ENCODE data around the gene ENOX2.
"Not testable (repeated sequence)": the region's sequence is repeated elsewhere in the genome, so short reads cannot be mapped to it uniquely, and the experiment has no call there.

Gene ENOX2

GRCh38 chrX:130728208-130728607, 174.8 kb downstream of the ENOX2 start:
- peaks cover 48% of the 10 kb centered on the region for H3K9me3 Mint-ChIP-seq
- H3K27ac Mint-ChIP-seq, result no peak overlapping the region
- no peak overlapping the region for H3K4me3 Mint-ChIP-seq
- peaks cover 6% of the 10 kb centered on the region for H3K36me3 Mint-ChIP-seq (ENCODE audit: low read depth)
- H3K4me1 Mint-ChIP-seq (ENCODE audit: low read depth), result no peaks in the 10 kb centered on the region
- no peaks in the 10 kb centered on the region for H3K27me3 Mint-ChIP-seq (ENCODE audit: low read depth)

GRCh38 chrX:130726661-130727060, 176.3 kb downstream of the ENOX2 start:
- H3K27ac Mint-ChIP-seq, result no peak overlapping the region
- no peaks in the 10 kb centered on the region for H3K27me3 Mint-ChIP-seq (ENCODE audit: low read depth)
- H3K4me1 Mint-ChIP-seq (ENCODE audit: low read depth), result no peaks in the 10 kb centered on the region
- no peak overlapping the region for H3K4me3 Mint-ChIP-seq
- H3K9me3 Mint-ChIP-seq, result peaks cover 36% of the 10 kb centered on the region
- peaks cover 6% of the 10 kb centered on the region for H3K36me3 Mint-ChIP-seq (ENCODE audit: low read depth)

- Mint-ChIP-seq H3K4me3 (no peak overlapping the region), H3K4me1 (ENCODE audit: low read depth) (no peaks in the 10 kb centered on the region), H3K36me3 (ENCODE audit: low read depth) (peaks cover 6% of the 10 kb centered on the region), H3K27ac (no peak overlapping the region), H3K9me3 (peaks cover 31% of the 10 kb centered on the region), H3K27me3 (ENCODE audit: low read depth) (no peaks in the 10 kb centered on the region)
These were observed 177.5 kb downstream of the ENOX2 start for GRCh38 chrX:130725519-130725918.

- Mint-ChIP-seq H3K9me3 (no peaks in the 10 kb centered on the region), H3K4me1 (ENCODE audit: low read depth) (peaks cover 3% of the 10 kb centered on the region), H3K36me3 (ENCODE audit: low read depth) (no peaks in the 10 kb centered on the region), H3K27ac (no peak overlapping the region), H3K27me3 (ENCODE audit: low read depth) (no peaks in the 10 kb centered on the region), H3K4me3 (no peak overlapping the region)
These were observed 183.6 kb downstream of the ENOX2 start for GRCh38 chrX:130719413-130719812.

- H3K27me3 Mint-ChIP-seq (ENCODE audit: low read depth), result no peaks in the 10 kb centered on the region
These were observed 184.9 kb downstream of the ENOX2 start for GRCh38 chrX:130718137-130718536.

GRCh38 chrX:130716781-130717413, 186.1 kb downstream of the ENOX2 start:
- Mint-ChIP-seq H3K4me1 (ENCODE audit: low read depth) (peaks cover 3% of the 10 kb centered on the region), H3K4me3 (no peak overlapping the region), H3K27me3 (ENCODE audit: low read depth) (no peaks in the 10 kb centered on the region), H3K36me3 (ENCODE audit: low read depth) (no peaks in the 10 kb centered on the region), H3K9me3 (no peaks in the 10 kb centered on the region), H3K27ac (no peak overlapping the region)

More at GRCh38 chrX:130718137-130718536, 184.9 kb downstream of the ENOX2 start:
- Mint-ChIP-seq H3K4me3 (no peak overlapping the region), H3K36me3 (ENCODE audit: low read depth) (no peaks in the 10 kb centered on the region), H3K9me3 (no peaks in the 10 kb centered on the region), H3K4me1 (ENCODE audit: low read depth) (peaks cover 3% of the 10 kb centered on the region), H3K27ac (no peak overlapping the region)

- no peaks in the 10 kb centered on the region for H3K27me3 Mint-ChIP-seq (ENCODE audit: low read depth)
- H3K4me3 Mint-ChIP-seq, result no peak overlapping the region
- H3K36me3 Mint-ChIP-seq (ENCODE audit: low read depth), result no peaks in the 10 kb centered on the region
- H3K27ac Mint-ChIP-seq, result no peak overlapping the region
- no peaks in the 10 kb centered on the region for H3K9me3 Mint-ChIP-seq
- peaks cover 3% of the 10 kb centered on the region for H3K4me1 Mint-ChIP-seq (ENCODE audit: low read depth)
These were observed 186.7 kb downstream of the ENOX2 start for GRCh38 chrX:130716346-130716745.

- Mint-ChIP-seq H3K27ac (no peak overlapping the region), H3K27me3 (ENCODE audit: low read depth) (no peaks in the 10 kb centered on the region), H3K4me1 (ENCODE audit: low read depth) (peaks cover 3% of the 10 kb centered on the region), H3K9me3 (no peaks in the 10 kb centered on the region), H3K36me3 (ENCODE audit: low read depth) (no peaks in the 10 kb centered on the region), H3K4me3 (no peak overlapping the region)
These were observed 187.7 kb downstream of the ENOX2 start for GRCh38 chrX:130715299-130715698.

- H3K9me3 Mint-ChIP-seq, result no peaks in the 10 kb centered on the region
- H3K27ac Mint-ChIP-seq, result no peak overlapping the region
- no peaks in the 10 kb centered on the region for H3K27me3 Mint-ChIP-seq (ENCODE audit: low read depth)
- H3K36me3 Mint-ChIP-seq (ENCODE audit: low read depth), result no peaks in the 10 kb centered on the region
- H3K4me3 Mint-ChIP-seq, result no peak overlapping the region
- peaks cover 3% of the 10 kb centered on the region for H3K4me1 Mint-ChIP-seq (ENCODE audit: low read depth)
These were observed 188.3 kb downstream of the ENOX2 start for GRCh38 chrX:130714665-130715064.

- no peak overlapping the region for H3K4me3 Mint-ChIP-seq
- H3K36me3 Mint-ChIP-seq (ENCODE audit: low read depth), result no peaks in the 10 kb centered on the region
- H3K27ac Mint-ChIP-seq, result no peak overlapping the region
- no peaks in the 10 kb centered on the region for H3K27me3 Mint-ChIP-seq (ENCODE audit: low read depth)
- H3K4me1 Mint-ChIP-seq (ENCODE audit: low read depth), result peaks cover 3% of the 10 kb centered on the region
- H3K9me3 Mint-ChIP-seq, result no peaks in the 10 kb centered on the region
These were observed 188.9 kb downstream of the ENOX2 start for GRCh38 chrX:130714135-130714534.

- H3K27me3 Mint-ChIP-seq (ENCODE audit: low read depth); H3K4me3 Mint-ChIP-seq; H3K27ac Mint-ChIP-seq; H3K36me3 Mint-ChIP-seq (ENCODE audit: low read depth); H3K4me1 Mint-ChIP-seq (ENCODE audit: low read depth); H3K9me3 Mint-ChIP-seq: not testable (repeated sequence)
These were observed 193.8 kb downstream of the ENOX2 start for GRCh38 chrX:130709178-130709577.

GRCh38 chrX:130705591-130705990, 197.4 kb downstream of the ENOX2 start:
- Mint-ChIP-seq H3K9me3 (no peaks in the 10 kb centered on the region), H3K27ac (no peak overlapping the region), H3K4me3 (no peak overlapping the region), H3K36me3 (ENCODE audit: low read depth) (no peaks in the 10 kb centered on the region), H3K4me1 (ENCODE audit: low read depth) (no peaks in the 10 kb centered on the region), H3K27me3 (ENCODE audit: low read depth) (no peaks in the 10 kb centered on the region)

GRCh38 chrX:130704053-130705038, 198.7 kb downstream of the ENOX2 start:
- Mint-ChIP-seq H3K4me1 (ENCODE audit: low read depth) (no peaks in the 10 kb centered on the region), H3K27ac (no peak overlapping the region), H3K36me3 (ENCODE audit: low read depth) (no peaks in the 10 kb centered on the region), H3K4me3 (no peak overlapping the region), H3K27me3 (ENCODE audit: low read depth) (no peaks in the 10 kb centered on the region), H3K9me3 (no peaks in the 10 kb centered on the region)

- H3K27ac Mint-ChIP-seq, result no peak overlapping the region
- no peaks in the 10 kb centered on the region for H3K36me3 Mint-ChIP-seq (ENCODE audit: low read depth)
- no peaks in the 10 kb centered on the region for H3K27me3 Mint-ChIP-seq (ENCODE audit: low read depth)
- H3K4me1 Mint-ChIP-seq (ENCODE audit: low read depth), result no peaks in the 10 kb centered on the region
- no peaks in the 10 kb centered on the region for H3K9me3 Mint-ChIP-seq
- H3K4me3 Mint-ChIP-seq, result no peak overlapping the region
These were observed 199.9 kb downstream of the ENOX2 start for GRCh38 chrX:130702867-130703707.

Data from T-helper 1 cell treated with Interleukin-12 subunit alpha and Interleukin-12 subunit beta and Interleukin-4 antibody, amounts not matched to agents 30 μg/mL and 1 μg/mL, for 36 hours (primary cell).